ENCODE results near the gene RHOF. TPM values are rescaled to one million over a fixed set of nuclear protein-coding genes. Genes with fewer than 3 reads are reported as not detected.

The RHOF gene
- total and polyA plus RNA-seq, 11 donors: 18.8 to 45.2 (median 25.7) TPM

GRCh38 chr12:121754836-121755235 is 38.7 kb downstream of the RHOF start:
- WGBS, 4 donors: 93 to 98% (median 94%) methylated on average over 11 of the region's 11 CpGs
- peaks cover 0 to 11% (median 0%) of the 10 kb centered on the region in 9 donors for H3K36me3 ChIP-seq
- intact Hi-C loops (cut with DNase I): loop anchor here in 1 of 10 donors (5.0 kb wide), 1 partner anchor 43 kb away; the partner anchor contains the start of gene TMEM120B
- ATAC-seq: no peak
- peaks cover 0 to 19% (median 10%) of the 10 kb centered on the region in 12 donors for H3K4me1 ChIP-seq
- TF ChIP-seq POLR2A (IDR thresholded peaks at IDR 0.05): no peak
- no peak for TF ChIP-seq CTCF (IDR thresholded peaks at IDR 0.05)
- DNase-seq: no peak
- H3K27ac ChIP-seq: peak overlapping the region in 7 of 12 donors; percentile 41 to 80 (median 72)
- no peaks in the 10 kb centered on the region for H3K27me3 ChIP-seq
- no peak overlapping the region for H3K4me3 ChIP-seq
- H3K9me3 ChIP-seq: no peaks in the 10 kb centered on the region

GRCh38 chr12:121753844-121754264 is 39.6 kb downstream of the RHOF start:
- no peak for TF ChIP-seq CTCF (IDR thresholded peaks at IDR 0.05)
- no peak for TF ChIP-seq POLR2A (IDR thresholded peaks at IDR 0.05)
- 44 to 60% (median 51%) methylated on average over 9 to 12 of the region's 12 CpGs for WGBS, 4 donors
- Histone ChIP-seq H3K4me1 (peaks cover 0 to 21% (median 10%) of the 10 kb centered on the region in 12 donors), H3K4me3 (no peak overlapping the region), H3K9me3 (no peaks in the 10 kb centered on the region), H3K27ac (peak overlapping the region in 11 of 12 donors; percentile 41 to 86 (median 71)), H3K36me3 (peaks cover 0 to 11% (median 0%) of the 10 kb centered on the region in 9 donors), H3K27me3 (no peaks in the 10 kb centered on the region)
- intact Hi-C loops (cut with DNase I): loop anchor here in 1 of 10 donors (5.0 kb wide), 1 partner anchor 42 kb away; the partner anchor contains the start of gene TMEM120B
- DNase-seq (peak; percentile 68 to 87 (median 71)), ATAC-seq (peak; percentile 83 to 92 (median 88))

GRCh38 chr12:121751749-121752351 is 41.6 kb downstream of the RHOF start:
- Histone ChIP-seq H3K4me1 (peaks cover 0 to 26% (median 10%) of the 10 kb centered on the region in 12 donors), H3K27me3 (no peaks in the 10 kb centered on the region), H3K36me3 (peaks cover 0 to 11% (median 0%) of the 10 kb centered on the region in 9 donors), H3K9me3 (no peaks in the 10 kb centered on the region), H3K27ac (no peak overlapping the region), H3K4me3 (no peak overlapping the region)
- DNase-seq (no peak), ATAC-seq (no peak)
- 96 to 97% (median 97%) methylated on average over 12 of the region's 12 CpGs for WGBS, 4 donors
- intact Hi-C loops (cut with DNase I): loop anchor here in 1 of 10 donors (5.0 kb wide), 1 partner anchor 40 kb away; the partner anchor contains the start of gene TMEM120B
- TF ChIP-seq CTCF (IDR thresholded peaks at IDR 0.05) (no peak), POLR2A (IDR thresholded peaks at IDR 0.05) (no peak)

- peaks cover 0 to 11% (median 0%) of the 10 kb centered on the region in 9 donors for H3K36me3 ChIP-seq
- intact Hi-C loops (cut with DNase I): loop anchor here in 1 of 10 donors (5.0 kb wide), 1 partner anchor 39 kb away; the partner anchor contains the start of gene TMEM120B
These were observed 42.5 kb downstream of the RHOF start for GRCh38 chr12:121751034-121751433.

More at GRCh38 chr12:121751034-121751433, 42.5 kb downstream of the RHOF start:
- ATAC-seq: no peak
- DNase-seq: no peak
- no peaks in the 10 kb centered on the region for H3K27me3 ChIP-seq
- no peaks in the 10 kb centered on the region for H3K9me3 ChIP-seq
- TF ChIP-seq CTCF (IDR thresholded peaks at IDR 0.05) (no peak), POLR2A (IDR thresholded peaks at IDR 0.05) (no peak)
- WGBS, 4 donors: 92 to 100% (median 95%) methylated on average over 1 of the region's 1 CpG
- H3K4me3 ChIP-seq: no peak overlapping the region
- H3K27ac ChIP-seq: no peak overlapping the region
- peaks cover 0 to 26% (median 10%) of the 10 kb centered on the region in 12 donors for H3K4me1 ChIP-seq

Measured in heart left ventricle (tissue), 16 donors.